ENCODE data around the gene SAMM50. TPM values are rescaled to one million over a fixed set of nuclear protein-coding genes. Genes with fewer than 3 reads are reported as not detected.

SAMM50 gene
- total and polyA plus RNA-seq, 12 donors, result 15.3 to 90.6 (median 72.6) TPM

DNA sequence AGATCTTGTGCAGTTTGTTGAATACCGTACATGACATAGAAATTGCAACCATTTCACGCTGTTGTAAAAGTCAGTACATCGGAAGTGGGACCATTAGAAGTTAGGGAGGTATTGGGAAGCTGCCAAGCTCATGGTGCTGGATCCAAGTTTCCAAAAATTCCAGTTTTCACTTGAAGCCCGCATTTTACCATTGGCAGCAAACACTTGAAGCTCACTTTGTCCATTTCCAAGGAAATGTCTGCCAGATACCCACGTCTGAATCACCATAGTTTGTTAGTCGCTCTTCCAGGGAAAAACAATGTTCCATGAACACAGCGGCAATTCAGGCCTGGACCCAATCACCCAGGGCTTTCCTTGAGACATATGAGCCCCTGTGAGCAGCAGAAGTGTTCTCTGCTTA is 46.3 kb downstream of the SAMM50 start:
- Histone ChIP-seq H3K27me3 (no peaks in the 10 kb centered on the region), H3K4me3 (no peak overlapping the region), H3K27ac (no peak overlapping the region), H3K9me3 (peaks cover 0 to 5% (median 0%) of the 10 kb centered on the region in 11 donors), H3K36me3 (peaks cover 0 to 43% (median 8%) of the 10 kb centered on the region in 9 donors), H3K4me1 (peaks cover 0 to 29% (median 13%) of the 10 kb centered on the region in 9 donors)
- TF ChIP-seq, protein P1, sequence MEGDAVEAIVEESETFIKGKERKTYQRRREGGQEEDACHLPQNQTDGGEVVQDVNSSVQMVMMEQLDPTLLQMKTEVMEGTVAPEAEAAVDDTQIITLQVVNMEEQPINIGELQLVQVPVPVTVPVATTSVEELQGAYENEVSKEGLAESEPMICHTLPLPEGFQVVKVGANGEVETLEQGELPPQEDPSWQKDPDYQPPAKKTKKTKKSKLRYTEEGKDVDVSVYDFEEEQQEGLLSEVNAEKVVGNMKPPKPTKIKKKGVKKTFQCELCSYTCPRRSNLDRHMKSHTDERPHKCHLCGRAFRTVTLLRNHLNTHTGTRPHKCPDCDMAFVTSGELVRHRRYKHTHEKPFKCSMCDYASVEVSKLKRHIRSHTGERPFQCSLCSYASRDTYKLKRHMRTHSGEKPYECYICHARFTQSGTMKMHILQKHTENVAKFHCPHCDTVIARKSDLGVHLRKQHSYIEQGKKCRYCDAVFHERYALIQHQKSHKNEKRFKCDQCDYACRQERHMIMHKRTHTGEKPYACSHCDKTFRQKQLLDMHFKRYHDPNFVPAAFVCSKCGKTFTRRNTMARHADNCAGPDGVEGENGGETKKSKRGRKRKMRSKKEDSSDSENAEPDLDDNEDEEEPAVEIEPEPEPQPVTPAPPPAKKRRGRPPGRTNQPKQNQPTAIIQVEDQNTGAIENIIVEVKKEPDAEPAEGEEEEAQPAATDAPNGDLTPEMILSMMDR (IDR thresholded peaks at IDR 0.05), result no peak
- ATAC-seq (no peak), DNase-seq (no peak)
- WGBS, 2 donors, result 88 to 89% methylated on average over 7 of the region's 7 CpGs
- intact Hi-C loops (cut with DNase I), result no loop called here

GRCh38 chr22:44002324-44002723 is 47.1 kb downstream of the SAMM50 start:
- TF ChIP-seq, protein P1 (IDR thresholded peaks at IDR 0.05), result no peak
- no peak for DNase-seq
- peaks cover 0 to 35% (median under 1%) of the 10 kb centered on the region in 9 donors for H3K36me3 ChIP-seq
- intact Hi-C loops (cut with DNase I), result no loop called here
- peaks cover 0 to 5% (median 0%) of the 10 kb centered on the region in 11 donors for H3K9me3 ChIP-seq
- peaks cover 0 to 29% (median 13%) of the 10 kb centered on the region in 9 donors for H3K4me1 ChIP-seq
- no peaks in the 10 kb centered on the region for H3K27me3 ChIP-seq
- H3K4me3 ChIP-seq, result no peak overlapping the region
- no peak for ATAC-seq
- H3K27ac ChIP-seq, result no peak overlapping the region
- 83 to 87% methylated on average over 11 of the region's 11 CpGs for WGBS, 2 donors

- ATAC-seq (no peak), DNase-seq (no peak)
- Histone ChIP-seq H3K9me3 (peaks cover 0 to 5% (median 0%) of the 10 kb centered on the region in 11 donors), H3K4me1 (peaks cover 0 to 28% (median 13%) of the 10 kb centered on the region in 9 donors), H3K27ac (no peak overlapping the region), H3K4me3 (no peak overlapping the region), H3K27me3 (no peaks in the 10 kb centered on the region), H3K36me3 (peaks cover 0 to 28% (median 0%) of the 10 kb centered on the region in 9 donors)
- intact Hi-C loops (cut with DNase I), result no loop called here
- WGBS, 2 donors, result 82 to 88% methylated on average over 8 of the region's 8 CpGs
- TF ChIP-seq, protein P1 (IDR thresholded peaks at IDR 0.05), result no peak
Measured at GRCh38 chr22:44002997-44003396, 47.8 kb downstream of the SAMM50 start.

GRCh38 chr22:44003405-44004103 is 48.3 kb downstream of the SAMM50 start:
- no peak overlapping the region for H3K4me3 ChIP-seq
- H3K4me1 ChIP-seq, result peaks cover 0 to 25% (median 13%) of the 10 kb centered on the region in 9 donors
- intact Hi-C loops (cut with DNase I), result no loop called here
- no peaks in the 10 kb centered on the region for H3K27me3 ChIP-seq
- peaks cover 0 to 22% (median 0%) of the 10 kb centered on the region in 9 donors for H3K36me3 ChIP-seq
- 70 to 71% methylated on average over 7 of the region's 7 CpGs for WGBS, 2 donors
- no peak overlapping the region for H3K27ac ChIP-seq
- TF ChIP-seq, protein P1 (IDR thresholded peaks at IDR 0.05), result peak in 7 of 9 donors; percentile 7 to 56 (median 38)
- ATAC-seq (peak in 5 of 8 donors; percentile 5 to 50 (median 27)), DNase-seq (no peak)
- peaks cover 0 to 5% (median 0%) of the 10 kb centered on the region in 11 donors for H3K9me3 ChIP-seq
